Retinal pigment epithelial cell (primary cell): ENCODE results near the gene PHEX.

Source experiments
- DNase-seq: peaks from one replicate; pipeline ENCODE4 v3.0.0-alpha.2; 2010; ENCODE audit warnings: low read depth
- H3K4me3 ChIP-seq: 2 replicates; pipeline ENCODE4 v1.5.1; 2011; ENCODE audit warnings: mild to moderate bottlenecking, low read length, control low read depth, moderate library complexity
- CTCF ChIP-seq: conservative IDR thresholded peaks from 2 replicates; pipeline ENCODE4 v1.5.1; 2011; ENCODE audit warnings: low read depth, low read length, control low read depth, inconsistent platforms

PHEX gene

GRCh38 chrX:22056235-22056634 lies 24.1 kb downstream of the PHEX start:
- no peak overlapping the region for H3K4me3 ChIP-seq
- DNase-seq: no peak
- no peak for TF ChIP-seq CTCF

GRCh38 chrX:22057667-22058066 lies 25.5 kb downstream of the PHEX start:
- no peak overlapping the region for H3K4me3 ChIP-seq
- DNase-seq: no peak
- no peak for TF ChIP-seq CTCF

- no peak for DNase-seq
- no peak overlapping the region for H3K4me3 ChIP-seq
- no peak for TF ChIP-seq CTCF
Observed at GRCh38 chrX:22059775-22060174, 27.6 kb downstream of the PHEX start.

- TF ChIP-seq CTCF: no peak
- no peak for DNase-seq
- H3K4me3 ChIP-seq: no peak overlapping the region
Observed at GRCh38 chrX:22060415-22061280, 28.5 kb downstream of the PHEX start.

- TF ChIP-seq CTCF: no peak
- H3K4me3 ChIP-seq: no peak overlapping the region
- no peak for DNase-seq
Observed at GRCh38 chrX:22063284-22063683, 31.2 kb downstream of the PHEX start.

GRCh38 chrX:22069586-22069985 lies 37.5 kb downstream of the PHEX start:
- H3K4me3 ChIP-seq: no peak overlapping the region
- no peak for TF ChIP-seq CTCF
- DNase-seq: no peak

- no peak for DNase-seq
- TF ChIP-seq CTCF: no peak
- H3K4me3 ChIP-seq: no peak overlapping the region
Observed at GRCh38 chrX:22073928-22074327, 41.8 kb downstream of the PHEX start.
